ENCODE measurements around the gene ENO1. TPM values are rescaled to one million over a fixed set of nuclear protein-coding genes. Genes with fewer than 3 reads are reported as not detected.

ENO1 gene
- total RNA-seq, 1 donor from 2014 or later = 3,637 TPM

DNA sequence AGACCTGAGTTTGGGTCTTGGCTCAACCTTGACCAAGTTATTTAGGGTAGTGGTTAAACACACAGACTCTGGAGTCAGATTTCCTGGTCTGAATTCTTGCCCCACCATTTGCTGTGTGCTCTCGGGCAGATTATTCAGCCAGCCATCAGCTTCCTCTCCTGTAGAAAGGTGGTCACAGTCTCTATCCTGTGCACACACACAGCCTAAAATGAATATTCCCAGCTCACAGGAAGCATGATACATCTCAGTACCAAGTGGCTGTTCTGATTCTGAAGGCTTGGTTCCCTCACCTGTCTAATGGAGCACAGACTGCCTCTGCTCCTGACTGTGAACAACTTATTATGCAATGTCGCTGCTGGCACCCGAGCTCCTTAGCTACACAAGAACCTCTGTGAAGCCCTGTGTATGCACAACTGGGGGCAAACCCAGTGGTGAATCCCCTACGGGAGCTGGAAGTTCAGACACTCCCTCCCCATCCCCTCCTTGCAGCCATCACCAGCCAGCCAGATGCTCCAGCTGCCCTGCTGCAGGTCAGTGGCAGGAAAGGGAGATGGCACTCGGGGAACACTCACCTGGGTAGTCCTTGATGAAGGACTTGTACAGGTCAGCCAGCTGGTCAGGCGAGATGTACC is 13.7 kb downstream of the ENO1 start:
- H3K4me1 Mint-ChIP-seq (ENCODE audit: low read depth) = peaks cover 38% of the 10 kb centered on the region
- no peak overlapping the region for H3K27ac Mint-ChIP-seq
- peaks cover 93% of the 10 kb centered on the region for H3K36me3 Mint-ChIP-seq (ENCODE audit: low read depth)
- no peaks in the 10 kb centered on the region for H3K27me3 Mint-ChIP-seq (ENCODE audit: low read depth)
- intact Hi-C loops (cut with micrococcal nuclease) = loop anchor here (5.0 kb wide), 1 partner anchor 37 kb away; no protein-coding TSS in a partner anchor
- no peaks in the 10 kb centered on the region for H3K9me3 Mint-ChIP-seq
- no peak overlapping the region for H3K4me3 Mint-ChIP-seq (ENCODE audit: low read depth)
- DNase-seq (ENCODE audit: low spot score) = no peak

DNA sequence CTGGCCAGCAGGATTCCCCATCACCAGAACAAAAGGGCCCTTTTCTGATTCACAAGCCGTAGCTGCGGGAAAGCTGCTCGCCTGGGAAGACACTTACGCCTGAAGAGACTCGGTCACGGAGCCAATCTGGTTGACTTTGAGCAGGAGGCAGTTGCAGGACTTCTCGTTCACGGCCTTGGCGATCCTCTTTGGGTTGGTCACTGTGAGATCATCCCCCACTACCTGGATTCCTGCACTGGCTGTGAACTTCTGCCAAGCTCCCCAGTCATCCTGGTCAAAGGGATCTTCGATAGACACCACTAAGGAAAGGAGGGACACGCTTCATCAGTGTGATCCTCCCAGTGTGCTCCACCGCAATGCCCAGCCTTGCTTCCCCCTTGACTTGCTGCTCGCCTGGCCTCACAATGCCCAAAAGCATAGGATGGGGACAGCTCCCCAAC is 14.7 kb downstream of the ENO1 start:
- H3K27ac Mint-ChIP-seq = no peak overlapping the region
- no peak overlapping the region for H3K4me3 Mint-ChIP-seq (ENCODE audit: low read depth)
- H3K4me1 Mint-ChIP-seq (ENCODE audit: low read depth) = peaks cover 38% of the 10 kb centered on the region
- no peaks in the 10 kb centered on the region for H3K27me3 Mint-ChIP-seq (ENCODE audit: low read depth)
- DNase-seq (ENCODE audit: low spot score) = no peak
- intact Hi-C loops (cut with micrococcal nuclease) = loop anchor here (5.0 kb wide), 1 partner anchor 38 kb away; no protein-coding TSS in a partner anchor
- no peaks in the 10 kb centered on the region for H3K9me3 Mint-ChIP-seq
- peaks cover 93% of the 10 kb centered on the region for H3K36me3 Mint-ChIP-seq (ENCODE audit: low read depth)

- no peak overlapping the region for H3K27ac Mint-ChIP-seq
- no peak overlapping the region for H3K4me3 Mint-ChIP-seq (ENCODE audit: low read depth)
- DNase-seq (ENCODE audit: low spot score) = no peak
- intact Hi-C loops (cut with micrococcal nuclease) = loop anchor here (5.0 kb wide), 1 partner anchor 39 kb away; no protein-coding TSS in a partner anchor
- peaks cover 45% of the 10 kb centered on the region for H3K4me1 Mint-ChIP-seq (ENCODE audit: low read depth)
- H3K9me3 Mint-ChIP-seq = no peaks in the 10 kb centered on the region
- H3K27me3 Mint-ChIP-seq (ENCODE audit: low read depth) = no peaks in the 10 kb centered on the region
- H3K36me3 Mint-ChIP-seq (ENCODE audit: low read depth) = peaks cover 97% of the 10 kb centered on the region
These were observed 15.3 kb downstream of the ENO1 start for GRCh38 chr1:8863138-8863537.

DNA sequence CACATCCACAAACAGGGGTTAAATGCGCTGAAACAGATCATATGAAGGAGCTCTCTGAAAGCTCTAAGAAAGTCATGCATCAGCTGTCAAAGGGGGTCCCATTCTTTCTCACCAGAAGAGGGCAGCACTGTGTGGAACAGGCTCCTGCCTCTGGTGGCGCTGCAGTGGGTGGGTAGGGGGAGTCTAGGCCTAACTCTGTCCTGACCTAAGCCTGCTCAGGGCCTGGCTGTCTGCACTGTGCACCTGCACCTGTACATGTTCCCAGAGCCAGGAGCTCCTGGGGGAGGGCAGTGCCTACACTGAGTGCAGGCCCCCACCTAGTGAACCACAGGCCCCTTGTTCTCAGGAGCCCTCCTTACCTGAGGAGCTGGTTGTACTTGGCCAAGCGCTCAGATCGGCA is 16.0 kb downstream of the ENO1 start:
- Mint-ChIP-seq H3K27me3 (ENCODE audit: low read depth) (no peaks in the 10 kb centered on the region), H3K9me3 (no peaks in the 10 kb centered on the region), H3K4me1 (ENCODE audit: low read depth) (peaks cover 44% of the 10 kb centered on the region), H3K4me3 (ENCODE audit: low read depth) (no peak overlapping the region), H3K36me3 (ENCODE audit: low read depth) (peaks cover 96% of the 10 kb centered on the region), H3K27ac (peak overlapping the region; percentile 9)
- no peak for DNase-seq (ENCODE audit: low spot score)
- intact Hi-C loops (cut with micrococcal nuclease) = loop anchor here (5.0 kb wide), 1 partner anchor 40 kb away; no protein-coding TSS in a partner anchor

DNA sequence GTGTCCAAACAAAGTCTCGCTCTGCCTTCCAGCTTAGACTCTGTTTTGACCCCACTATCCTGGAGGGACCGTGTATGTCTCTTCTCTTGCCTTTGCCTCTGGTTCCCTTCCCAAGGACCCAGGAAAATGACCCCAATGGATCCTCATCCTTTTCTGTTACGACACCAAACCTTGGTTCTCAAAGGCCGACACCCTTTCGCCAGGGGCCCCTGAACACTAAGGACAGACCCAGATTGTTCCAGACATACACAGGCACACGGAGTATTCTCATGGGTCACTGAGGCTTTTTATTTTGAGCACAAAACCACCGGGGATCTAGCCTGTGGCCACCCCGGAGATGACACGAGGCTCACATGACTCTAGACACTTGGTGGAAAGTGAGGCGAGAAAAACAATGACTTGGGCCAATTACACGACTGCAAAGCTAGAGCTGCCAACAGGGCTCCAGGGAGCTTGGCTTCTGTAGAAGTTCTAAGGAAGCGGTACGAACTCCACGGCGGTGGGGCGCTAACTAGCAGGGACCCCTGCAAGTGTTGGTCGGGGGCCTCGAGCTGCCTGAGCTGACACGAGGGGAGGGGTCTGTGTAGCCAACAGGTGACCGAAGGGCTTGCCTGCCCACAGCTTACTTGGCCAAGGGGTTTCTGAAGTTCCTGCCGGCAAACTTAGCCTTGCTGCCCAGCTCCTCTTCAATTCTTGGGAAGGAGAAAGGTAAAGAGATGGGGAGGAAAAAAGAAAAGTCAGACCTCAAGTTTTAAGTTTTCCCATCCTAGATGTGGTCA is 17.6 kb downstream of the ENO1 start:
- H3K27ac Mint-ChIP-seq = peak overlapping the region; percentile 42
- intact Hi-C loops (cut with micrococcal nuclease) = loop anchor here (5.0 kb wide), 1 partner anchor 41 kb away; no protein-coding TSS in a partner anchor
- H3K4me3 Mint-ChIP-seq (ENCODE audit: low read depth) = no peak overlapping the region
- no peaks in the 10 kb centered on the region for H3K27me3 Mint-ChIP-seq (ENCODE audit: low read depth)
- peaks cover 95% of the 10 kb centered on the region for H3K36me3 Mint-ChIP-seq (ENCODE audit: low read depth)
- no peak for DNase-seq (ENCODE audit: low spot score)
- peaks cover 37% of the 10 kb centered on the region for H3K4me1 Mint-ChIP-seq (ENCODE audit: low read depth)
- no peaks in the 10 kb centered on the region for H3K9me3 Mint-ChIP-seq

DNA sequence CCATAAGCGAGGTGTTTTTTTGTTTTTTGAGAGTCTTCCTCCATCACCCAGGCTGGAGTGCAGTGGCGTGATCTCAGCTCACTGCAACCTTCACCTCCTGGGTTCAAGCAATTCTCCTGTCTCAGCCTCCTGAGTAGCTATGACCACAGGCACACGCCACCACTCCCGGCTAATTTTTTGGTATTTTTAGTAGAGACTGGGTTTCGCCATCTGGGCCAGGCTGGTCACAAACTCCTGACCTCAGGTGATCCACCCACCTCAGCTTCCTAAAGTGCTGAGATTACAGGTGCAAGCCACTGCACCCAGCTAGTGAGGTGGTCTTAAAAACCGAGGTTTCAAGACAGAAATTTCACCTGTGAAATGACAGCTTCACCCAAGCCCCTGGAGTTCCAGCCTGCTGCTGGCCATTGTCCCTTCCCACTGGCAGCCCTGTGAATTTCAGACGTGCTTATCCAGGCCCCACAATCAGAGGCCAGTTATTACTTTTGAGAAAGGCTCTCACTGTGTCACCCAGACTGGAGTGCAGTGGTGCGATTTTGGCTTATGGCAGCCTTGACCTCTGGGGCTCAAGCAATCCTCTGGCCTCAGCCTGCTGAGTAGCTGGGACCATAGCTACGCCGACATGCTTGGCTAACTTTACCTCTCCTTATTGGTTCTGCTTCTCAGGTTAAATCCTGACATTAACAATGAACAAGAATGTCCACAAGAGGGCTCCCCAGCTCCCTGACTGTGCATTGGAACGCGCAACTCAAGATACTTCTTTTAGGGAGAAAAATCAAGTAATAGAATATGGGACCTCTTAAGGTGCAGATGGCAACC is 19.4 kb downstream of the ENO1 start:
- peaks cover 37% of the 10 kb centered on the region for H3K4me1 Mint-ChIP-seq (ENCODE audit: low read depth)
- intact Hi-C loops (cut with micrococcal nuclease) = loop anchor here (2.0 kb wide), 1 partner anchor 16 kb away; no protein-coding TSS in a partner anchor
- peaks cover 78% of the 10 kb centered on the region for H3K36me3 Mint-ChIP-seq (ENCODE audit: low read depth)
- H3K27me3 Mint-ChIP-seq (ENCODE audit: low read depth) = no peaks in the 10 kb centered on the region
- H3K27ac Mint-ChIP-seq = peak overlapping the region; percentile 54
- peak; percentile 29 for DNase-seq (ENCODE audit: low spot score)
- no peak overlapping the region for H3K4me3 Mint-ChIP-seq (ENCODE audit: low read depth)
- H3K9me3 Mint-ChIP-seq = no peaks in the 10 kb centered on the region

- H3K9me3 Mint-ChIP-seq = no peaks in the 10 kb centered on the region
- no peak for DNase-seq (ENCODE audit: low spot score)
- peaks cover 69% of the 10 kb centered on the region for H3K36me3 Mint-ChIP-seq (ENCODE audit: low read depth)
- H3K27me3 Mint-ChIP-seq (ENCODE audit: low read depth) = no peaks in the 10 kb centered on the region
- peaks cover 33% of the 10 kb centered on the region for H3K4me1 Mint-ChIP-seq (ENCODE audit: low read depth)
- intact Hi-C loops (cut with micrococcal nuclease) = loop anchor here (2.0 kb wide), 1 partner anchor 17 kb away; no protein-coding TSS in a partner anchor
- H3K27ac Mint-ChIP-seq = peak overlapping the region; percentile 52
- H3K4me3 Mint-ChIP-seq (ENCODE audit: low read depth) = no peak overlapping the region
These were observed 20.3 kb downstream of the ENO1 start for GRCh38 chr1:8858112-8858668.

DNA sequence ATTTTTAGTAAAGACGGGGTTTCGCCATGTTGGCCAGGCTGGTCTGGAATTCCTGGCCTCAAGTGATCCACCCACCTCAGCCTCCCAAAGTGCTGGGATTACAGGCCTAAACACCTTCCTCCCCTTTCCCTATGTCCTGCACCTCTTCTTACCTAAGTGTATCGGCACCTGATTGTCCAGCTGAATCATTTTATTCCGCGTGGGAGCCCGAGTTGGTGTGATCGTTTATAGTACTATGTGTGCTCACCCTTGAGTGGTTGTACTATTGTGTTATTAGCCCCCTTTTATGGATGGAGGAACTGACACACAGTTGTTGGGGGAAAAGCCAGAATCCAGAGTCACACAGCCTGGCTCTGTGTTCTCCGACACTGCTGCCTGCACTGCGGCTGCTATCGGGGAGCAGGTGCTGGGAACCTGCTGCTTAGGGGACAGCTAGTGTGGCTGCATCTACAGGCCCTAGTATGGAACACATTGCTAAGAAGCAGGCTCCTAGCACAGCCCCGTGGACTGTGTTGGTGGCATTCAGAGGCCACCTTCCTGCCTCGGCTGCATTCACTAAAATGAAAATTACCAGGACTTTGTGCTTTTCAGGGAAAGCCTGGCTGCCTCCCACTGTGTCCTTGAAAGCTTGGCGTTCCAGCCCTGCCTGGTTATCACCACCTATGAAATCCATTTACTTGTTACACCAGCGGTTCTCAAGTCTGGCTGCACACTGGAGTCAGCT is 21.6 kb downstream of the ENO1 start:
- no peak overlapping the region for H3K4me3 Mint-ChIP-seq (ENCODE audit: low read depth)
- H3K36me3 Mint-ChIP-seq (ENCODE audit: low read depth) = peaks cover 56% of the 10 kb centered on the region
- H3K4me1 Mint-ChIP-seq (ENCODE audit: low read depth) = peaks cover 25% of the 10 kb centered on the region
- DNase-seq (ENCODE audit: low spot score) = no peak
- no peaks in the 10 kb centered on the region for H3K9me3 Mint-ChIP-seq
- no peaks in the 10 kb centered on the region for H3K27me3 Mint-ChIP-seq (ENCODE audit: low read depth)
- intact Hi-C loops (cut with micrococcal nuclease) = no loop called here
- H3K27ac Mint-ChIP-seq = no peak overlapping the region

GRCh38 chr1:8854240-8854639 is 24.2 kb downstream of the ENO1 start:
- peaks cover 11% of the 10 kb centered on the region for H3K4me1 Mint-ChIP-seq (ENCODE audit: low read depth)
- no peak overlapping the region for H3K4me3 Mint-ChIP-seq (ENCODE audit: low read depth)
- intact Hi-C loops (cut with micrococcal nuclease) = no loop called here
- H3K36me3 Mint-ChIP-seq (ENCODE audit: low read depth) = peaks cover 31% of the 10 kb centered on the region
- H3K27me3 Mint-ChIP-seq (ENCODE audit: low read depth) = no peaks in the 10 kb centered on the region
- no peak for DNase-seq (ENCODE audit: low spot score)
- H3K9me3 Mint-ChIP-seq = no peaks in the 10 kb centered on the region
- no peak overlapping the region for H3K27ac Mint-ChIP-seq

DNA sequence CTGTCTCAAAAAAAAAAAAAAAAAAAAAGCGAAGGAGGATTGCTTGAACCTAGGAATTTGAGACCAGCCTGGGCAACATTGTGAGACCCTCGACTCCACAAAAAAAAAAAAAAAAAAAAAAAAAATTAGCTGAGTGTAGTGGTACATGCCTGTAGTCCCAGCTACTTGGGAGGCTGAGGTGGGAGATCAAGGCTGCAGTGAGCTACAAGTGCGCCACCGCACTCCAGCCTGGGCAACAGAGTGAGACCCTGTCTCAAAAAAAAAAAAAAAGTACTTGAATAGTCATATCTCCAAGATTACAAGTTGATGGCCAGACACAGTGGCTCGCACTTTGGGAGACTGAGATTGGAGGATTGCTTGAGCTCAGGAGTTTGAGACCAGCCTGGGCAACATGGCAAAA is 27.4 kb downstream of the ENO1 start:
- Mint-ChIP-seq H3K4me1 (ENCODE audit: low read depth) (no peaks in the 10 kb centered on the region), H3K4me3 (ENCODE audit: low read depth) (no peak overlapping the region), H3K27me3 (ENCODE audit: low read depth) (no peaks in the 10 kb centered on the region), H3K27ac (no peak overlapping the region), H3K36me3 (ENCODE audit: low read depth) (peaks cover 2% of the 10 kb centered on the region), H3K9me3 (no peaks in the 10 kb centered on the region)
- intact Hi-C loops (cut with micrococcal nuclease) = no loop called here
- DNase-seq (ENCODE audit: low spot score) = no peak

DNA sequence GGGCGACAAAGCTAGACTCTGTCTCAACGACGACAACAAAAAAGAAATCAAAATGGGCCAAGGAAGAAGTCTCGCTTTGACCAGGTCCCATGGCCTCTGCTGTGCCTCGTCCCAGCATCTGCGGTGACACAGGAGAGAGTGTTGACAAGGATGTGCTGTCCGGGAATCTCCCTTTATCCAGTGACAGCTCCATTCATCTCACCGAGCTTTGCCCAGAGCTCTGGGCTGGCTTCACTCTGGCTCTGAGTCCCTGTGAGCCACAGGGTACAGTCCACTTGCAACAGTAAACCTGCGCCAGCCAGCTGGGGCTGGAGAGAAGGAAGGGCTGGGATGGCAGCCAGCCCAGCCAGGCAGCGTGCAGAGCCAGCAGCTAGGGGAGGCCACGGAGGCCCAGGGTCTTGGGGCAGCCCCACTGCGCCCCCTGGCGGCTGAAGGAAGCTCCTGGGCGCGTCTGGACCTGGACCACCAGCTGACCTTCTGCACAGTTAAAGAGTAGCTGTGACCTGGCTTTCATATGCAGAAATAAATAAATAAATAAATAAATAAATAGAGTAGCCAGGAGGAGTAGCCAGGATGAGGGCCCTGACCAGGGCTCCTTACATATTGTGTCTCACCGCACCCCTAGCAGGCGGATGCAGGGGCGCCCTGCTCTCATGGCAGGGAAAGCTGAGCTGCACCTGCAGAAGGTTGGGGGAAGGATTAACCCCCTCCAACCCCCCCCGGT is 29.7 kb downstream of the ENO1 start:
- peak; percentile 56 for DNase-seq (ENCODE audit: low spot score)
- H3K4me3 Mint-ChIP-seq (ENCODE audit: low read depth) = no peak overlapping the region
- H3K27me3 Mint-ChIP-seq (ENCODE audit: low read depth) = no peaks in the 10 kb centered on the region
- intact Hi-C loops (cut with micrococcal nuclease) = loop anchor here (2.0 to 5.0 kb wide), 2 partner anchors 127 to 288 kb away; no protein-coding TSS in a partner anchor
- no peaks in the 10 kb centered on the region for H3K9me3 Mint-ChIP-seq
- no peak overlapping the region for H3K27ac Mint-ChIP-seq
- no peaks in the 10 kb centered on the region for H3K36me3 Mint-ChIP-seq (ENCODE audit: low read depth)
- no peaks in the 10 kb centered on the region for H3K4me1 Mint-ChIP-seq (ENCODE audit: low read depth)
